ENCODE results near the gene PHACTR1. TPM values are rescaled to one million over a fixed set of nuclear protein-coding genes. Genes with fewer than 3 reads are reported as not detected.
A peak's percentile ranks its signal among the peaks of the same experiment; 100 is the strongest.

PHACTR1 gene
- total RNA-seq, 1 donor from 2014 or later = 85.9 TPM

DNA sequence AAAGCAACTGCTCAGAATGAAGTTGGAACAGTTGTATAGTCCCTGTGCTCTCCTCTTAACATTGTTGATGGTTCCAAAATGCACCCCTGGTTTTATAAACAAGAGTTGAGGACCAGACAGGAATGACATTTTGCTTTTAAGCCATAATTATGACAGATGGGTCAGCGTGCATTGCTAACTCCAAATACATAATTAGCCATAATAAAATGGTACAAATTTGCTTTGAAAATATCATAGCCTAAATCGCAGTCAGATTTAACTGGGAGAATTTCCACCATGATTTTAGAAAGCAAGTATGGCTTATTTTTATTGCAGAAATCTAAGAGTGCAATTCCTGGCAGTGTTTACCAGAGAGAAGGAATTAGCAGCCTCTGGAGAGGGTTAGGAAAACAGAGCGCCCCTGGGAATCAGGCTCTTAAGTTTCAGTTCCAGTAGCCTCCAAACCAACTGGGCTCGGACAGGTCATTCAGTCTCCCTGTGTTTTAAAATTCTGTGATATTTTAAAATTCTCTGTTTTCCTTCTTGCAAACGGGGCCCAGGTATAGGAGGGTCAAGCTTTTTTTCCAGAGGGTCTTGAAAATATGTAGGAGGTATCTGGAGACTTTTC lies 309.4 kb downstream of the PHACTR1 start:
- H3K27me3 ChIP-seq (ENCODE audit: low read depth) = no peaks in the 10 kb centered on the region
- no peak overlapping the region for H3K4me3 ChIP-seq
- no peak for TF ChIP-seq CTCF (IDR thresholded peaks at IDR 0.05; ENCODE audit: borderline replicate concordance)
- no peaks in the 10 kb centered on the region for H3K9me3 ChIP-seq (replicated peaks)
- H3K36me3 ChIP-seq = no peaks in the 10 kb centered on the region
- H3K27ac ChIP-seq (replicated peaks) = peak overlapping the region; percentile 62
- H3K4me1 ChIP-seq = peaks cover 93% of the 10 kb centered on the region
- no peak for DNase-seq
- intact Hi-C loops (cut with micrococcal nuclease) = no loop called here

GRCh38 chr6:13026557-13026956 lies 310.0 kb downstream of the PHACTR1 start:
- H3K9me3 ChIP-seq (replicated peaks) = no peaks in the 10 kb centered on the region
- H3K27me3 ChIP-seq (ENCODE audit: low read depth) = no peaks in the 10 kb centered on the region
- intact Hi-C loops (cut with micrococcal nuclease) = no loop called here
- peak overlapping the region; percentile 62 for H3K27ac ChIP-seq (replicated peaks)
- H3K4me1 ChIP-seq = peaks cover 89% of the 10 kb centered on the region
- DNase-seq = no peak
- no peak overlapping the region for H3K4me3 ChIP-seq
- no peak for TF ChIP-seq CTCF (IDR thresholded peaks at IDR 0.05; ENCODE audit: borderline replicate concordance)
- no peaks in the 10 kb centered on the region for H3K36me3 ChIP-seq

- H3K27ac ChIP-seq (replicated peaks) = peak overlapping the region; percentile 62
- no peaks in the 10 kb centered on the region for H3K36me3 ChIP-seq
- H3K9me3 ChIP-seq (replicated peaks) = no peaks in the 10 kb centered on the region
- H3K4me3 ChIP-seq = no peak overlapping the region
- intact Hi-C loops (cut with micrococcal nuclease) = no loop called here
- no peaks in the 10 kb centered on the region for H3K27me3 ChIP-seq (ENCODE audit: low read depth)
- no peak for TF ChIP-seq CTCF (IDR thresholded peaks at IDR 0.05; ENCODE audit: borderline replicate concordance)
- DNase-seq = no peak
- H3K4me1 ChIP-seq = peaks cover 83% of the 10 kb centered on the region
Observed at GRCh38 chr6:13027207-13027606, 310.6 kb downstream of the PHACTR1 start.

GRCh38 chr6:13030396-13030795 lies 313.8 kb downstream of the PHACTR1 start:
- TF ChIP-seq CTCF (IDR thresholded peaks at IDR 0.05; ENCODE audit: borderline replicate concordance) = no peak
- no peak for DNase-seq
- Histone ChIP-seq H3K4me3 (no peak overlapping the region), H3K4me1 (peaks cover 66% of the 10 kb centered on the region), H3K27ac (replicated peaks) (no peak overlapping the region), H3K27me3 (ENCODE audit: low read depth) (no peaks in the 10 kb centered on the region), H3K9me3 (replicated peaks) (no peaks in the 10 kb centered on the region), H3K36me3 (no peaks in the 10 kb centered on the region)
- intact Hi-C loops (cut with micrococcal nuclease) = no loop called here

DNA sequence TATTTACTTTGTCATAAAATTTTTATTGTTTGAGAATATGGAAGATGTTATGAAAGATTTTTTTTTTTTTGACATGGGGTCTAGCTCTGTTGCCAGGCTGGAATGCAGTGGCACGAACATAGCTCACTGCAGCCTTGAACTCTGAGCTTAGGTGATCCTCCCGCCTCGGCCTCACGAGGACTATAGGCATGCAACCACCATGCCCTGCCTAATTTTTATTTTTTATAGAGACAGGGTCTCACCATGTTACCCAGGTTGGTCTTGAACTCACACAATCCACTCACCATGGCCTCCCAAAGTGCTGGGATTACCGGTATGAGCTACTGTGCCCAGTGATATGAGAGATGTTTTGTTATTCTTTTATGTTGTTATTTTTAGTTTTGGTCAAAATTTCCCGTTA lies 316.0 kb downstream of the PHACTR1 start:
- Histone ChIP-seq H3K27ac (replicated peaks) (no peak overlapping the region), H3K4me3 (no peak overlapping the region), H3K36me3 (no peaks in the 10 kb centered on the region), H3K27me3 (ENCODE audit: low read depth) (no peaks in the 10 kb centered on the region), H3K4me1 (peaks cover 66% of the 10 kb centered on the region), H3K9me3 (replicated peaks) (no peaks in the 10 kb centered on the region)
- TF ChIP-seq CTCF (IDR thresholded peaks at IDR 0.05; ENCODE audit: borderline replicate concordance) = no peak
- intact Hi-C loops (cut with micrococcal nuclease) = no loop called here
- DNase-seq = no peak

Measured in left ventricle myocardium inferior (tissue), 1 donor.